Tibial nerve (tissue), 4 donors: ENCODE data around the gene DCUN1D2. TPM values are rescaled to one million over a fixed set of nuclear protein-coding genes. Genes with fewer than 3 reads are reported as not detected.

Experiments used
- DNase-seq, 2 donors: peaks; one replicate each; pipeline ENCODE4 v3.0.0-alpha.2; 2019; ENCODE audit warnings: low spot score in 2 of 2
- H3K27ac ChIP-seq, 4 donors: fragments of 200-600 bp; sonication (generic) in 3 of 4; one replicate each; pipeline ENCODE4 v1.5.1; 2017 to 2019; ENCODE audit warnings: mild to moderate bottlenecking in 1 of 4
- H3K27me3 ChIP-seq, 2 donors: fragments of 200-600 bp; sonication (generic) in 1 of 2; one replicate each; pipeline versions ENCODE4 v1.5.1 to v1.6.0; 2017 to 2019
- H3K36me3 ChIP-seq, 3 donors: fragments of 200-600 bp; sonication (generic); one replicate each; pipeline ENCODE4 v1.5.1; 2018 to 2019
- H3K4me1 ChIP-seq, 4 donors: fragments of 200-600 bp; sonication (generic) in 3 of 4; one replicate each; pipeline ENCODE4 v1.5.1; 2017 to 2019
- H3K4me3 ChIP-seq, 4 donors: fragments of 200-600 bp; sonication (generic) in 3 of 4; one replicate each; pipeline ENCODE4 v1.5.1; 2017 to 2019; ENCODE audit warnings: mild to moderate bottlenecking in 1 of 4, moderate library complexity in 1 of 4
- H3K9me3 ChIP-seq, 4 donors: fragments of 200-600 bp; sonication (generic) in 3 of 4; one replicate each; pipeline ENCODE4 v1.5.1; 2017 to 2019
- EP300 ChIP-seq, 2 donors: sonication (generic); formaldehyde crosslinking; IDR thresholded peaks; one replicate each; pipeline ENCODE4 v1.6.1; 2017; ENCODE audit warnings: antibody characterized with exemption in 2 of 2, mild to moderate bottlenecking in 1 of 2
- POLR2A ChIP-seq, 2 donors: fragments of 450-650 bp; IDR thresholded peaks; one replicate each; pipeline ENCODE4 v1.6.1; 2017; ENCODE audit warnings: antibody characterized with exemption in 2 of 2, mild to moderate bottlenecking in 2 of 2, moderate library complexity in 2 of 2
- WGBS, 2 donors: methylation state at CpG; one replicate each; pipeline ENCODE4 v1.1.5; 2018; 5-methylcytosine and 5-hydroxymethylcytosine counted together
- total RNA-seq, 4 donors: library from RNA; depleted of rRNA; stranded (reverse); fragments of >200 nt; gene quantifications; one replicate each; pipeline ENCODE4 v1.1.0, GENCODE V29; 2016
- TF ChIP-seq, protein P1 (sequence below), 5 experiments: fragments of 200-600 bp in 3 of 5; fragments of 450-650 bp in 2 of 5; sonication (generic) in 3 of 5; IDR thresholded peaks; one replicate each; pipeline ENCODE4 v1.5.1; 2016 to 2019; ENCODE audit warnings: antibody characterized with exemption in 5 of 5, mild to moderate bottlenecking in 3 of 5, moderate library complexity in 2 of 5

DCUN1D2 gene
- total RNA-seq, 4 donors from 2014 or later, result 16.3 to 28.0 (median 21.0) TPM

GRCh38 chr13:113417836-113418721 lies 72.4 kb downstream of the DCUN1D2 start:
- DNase-seq, result no peak
- Histone ChIP-seq H3K27me3 (peaks cover 0 to 20% of the 10 kb centered on the region in 2 donors), H3K9me3 (no peaks in the 10 kb centered on the region), H3K4me3 (no peak overlapping the region), H3K36me3 (no peaks in the 10 kb centered on the region), H3K4me1 (peaks cover 0 to 13% (median 0%) of the 10 kb centered on the region in 4 donors), H3K27ac (no peak overlapping the region)
- 62 to 73% methylated on average over 14 to 16 of the region's 16 CpGs for WGBS, 2 donors
- TF ChIP-seq, protein P1, sequence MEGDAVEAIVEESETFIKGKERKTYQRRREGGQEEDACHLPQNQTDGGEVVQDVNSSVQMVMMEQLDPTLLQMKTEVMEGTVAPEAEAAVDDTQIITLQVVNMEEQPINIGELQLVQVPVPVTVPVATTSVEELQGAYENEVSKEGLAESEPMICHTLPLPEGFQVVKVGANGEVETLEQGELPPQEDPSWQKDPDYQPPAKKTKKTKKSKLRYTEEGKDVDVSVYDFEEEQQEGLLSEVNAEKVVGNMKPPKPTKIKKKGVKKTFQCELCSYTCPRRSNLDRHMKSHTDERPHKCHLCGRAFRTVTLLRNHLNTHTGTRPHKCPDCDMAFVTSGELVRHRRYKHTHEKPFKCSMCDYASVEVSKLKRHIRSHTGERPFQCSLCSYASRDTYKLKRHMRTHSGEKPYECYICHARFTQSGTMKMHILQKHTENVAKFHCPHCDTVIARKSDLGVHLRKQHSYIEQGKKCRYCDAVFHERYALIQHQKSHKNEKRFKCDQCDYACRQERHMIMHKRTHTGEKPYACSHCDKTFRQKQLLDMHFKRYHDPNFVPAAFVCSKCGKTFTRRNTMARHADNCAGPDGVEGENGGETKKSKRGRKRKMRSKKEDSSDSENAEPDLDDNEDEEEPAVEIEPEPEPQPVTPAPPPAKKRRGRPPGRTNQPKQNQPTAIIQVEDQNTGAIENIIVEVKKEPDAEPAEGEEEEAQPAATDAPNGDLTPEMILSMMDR (IDR thresholded peaks at IDR 0.05), result no peak
- TF ChIP-seq POLR2A (IDR thresholded peaks at IDR 0.05) (no peak), EP300 (IDR thresholded peaks at IDR 0.05) (no peak)

DNA sequence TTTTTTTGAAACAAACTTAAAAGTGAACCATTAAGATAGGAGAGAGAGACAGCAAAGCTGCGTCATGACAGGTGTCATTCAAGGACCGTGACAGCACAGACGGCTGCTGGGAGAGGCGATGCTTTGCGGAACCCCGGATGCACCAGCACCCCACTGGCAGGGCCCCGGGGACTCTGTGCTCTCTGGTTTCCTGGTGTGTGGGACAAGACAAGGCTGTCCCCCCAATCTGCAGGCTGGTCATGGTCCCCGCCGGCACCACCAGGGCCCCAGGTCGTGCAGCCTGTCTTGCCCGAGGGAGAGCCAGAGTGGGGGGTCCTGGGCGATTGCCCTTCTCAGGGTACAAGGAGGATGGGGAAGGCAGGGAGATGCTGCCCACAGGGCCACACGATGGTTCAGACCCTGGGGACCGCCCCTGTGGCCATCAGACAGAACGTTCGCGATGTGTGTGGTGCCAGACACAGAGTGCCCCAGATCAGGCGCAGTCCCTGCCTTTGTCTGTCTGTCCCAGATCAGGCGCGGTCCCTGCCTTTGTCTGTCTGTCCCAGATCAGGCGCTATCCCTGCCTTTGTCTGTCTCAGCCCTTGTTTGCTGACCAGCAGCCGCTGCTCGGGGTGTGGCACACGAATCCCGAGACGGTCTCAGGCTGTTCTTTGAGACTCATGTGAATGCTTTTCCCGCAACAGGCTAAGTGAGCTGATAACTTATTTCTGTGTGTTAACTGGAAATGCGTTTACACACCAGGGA lies 73.3 kb downstream of the DCUN1D2 start:
- H3K4me1 ChIP-seq, result peaks cover 0 to 11% (median 0%) of the 10 kb centered on the region in 4 donors
- H3K36me3 ChIP-seq, result no peaks in the 10 kb centered on the region
- H3K27ac ChIP-seq, result no peak overlapping the region
- H3K9me3 ChIP-seq, result no peaks in the 10 kb centered on the region
- peaks cover 0 to 20% of the 10 kb centered on the region in 2 donors for H3K27me3 ChIP-seq
- H3K4me3 ChIP-seq, result no peak overlapping the region
- TF ChIP-seq EP300 (IDR thresholded peaks at IDR 0.05), result no peak
- TF ChIP-seq, protein P1 (IDR thresholded peaks at IDR 0.05), result no peak
- TF ChIP-seq POLR2A (IDR thresholded peaks at IDR 0.05), result no peak
- DNase-seq, result no peak
- 70 to 80% methylated on average over 28 of the region's 28 CpGs for WGBS, 2 donors

- WGBS, 2 donors, result 73 to 85% methylated on average over 8 of the region's 8 CpGs
Observed at GRCh38 chr13:113415825-113416224, 74.7 kb downstream of the DCUN1D2 start.

DNA sequence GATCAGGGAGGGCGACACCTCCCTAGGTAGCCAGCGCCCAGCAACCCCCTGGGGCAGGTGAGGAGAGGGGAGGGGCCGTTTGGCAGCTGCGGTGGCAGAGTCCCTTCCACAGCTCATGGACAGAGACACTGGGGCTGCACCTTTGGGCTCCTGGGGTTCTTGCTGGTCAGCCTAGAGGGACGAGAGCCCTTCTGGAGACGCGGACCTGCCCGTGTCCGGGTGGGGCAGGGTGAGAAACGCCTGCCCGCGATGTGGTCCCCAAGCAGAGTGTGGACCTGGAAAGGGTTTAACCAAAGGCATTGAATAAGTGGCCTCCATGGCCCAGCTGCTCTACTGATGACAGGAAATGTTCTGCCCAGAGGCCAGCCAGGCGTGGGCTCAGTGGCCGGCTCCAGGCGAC lies 75.5 kb downstream of the DCUN1D2 start:
- H3K27me3 ChIP-seq, result peaks cover 0 to 20% of the 10 kb centered on the region in 2 donors
- peak overlapping the region in 1 of 4 donors; percentile 59 for H3K27ac ChIP-seq

More at GRCh38 chr13:113415825-113416224, 74.7 kb downstream of the DCUN1D2 start:
- DNase-seq, result no peak
- Histone ChIP-seq H3K4me3 (no peak overlapping the region), H3K4me1 (peaks cover 0 to under 1% (median 0%) of the 10 kb centered on the region in 4 donors), H3K9me3 (no peaks in the 10 kb centered on the region), H3K27me3 (peaks cover 0 to 20% of the 10 kb centered on the region in 2 donors), H3K27ac (no peak overlapping the region), H3K36me3 (no peaks in the 10 kb centered on the region)
- no peak for TF ChIP-seq EP300 (IDR thresholded peaks at IDR 0.05)

DNA sequence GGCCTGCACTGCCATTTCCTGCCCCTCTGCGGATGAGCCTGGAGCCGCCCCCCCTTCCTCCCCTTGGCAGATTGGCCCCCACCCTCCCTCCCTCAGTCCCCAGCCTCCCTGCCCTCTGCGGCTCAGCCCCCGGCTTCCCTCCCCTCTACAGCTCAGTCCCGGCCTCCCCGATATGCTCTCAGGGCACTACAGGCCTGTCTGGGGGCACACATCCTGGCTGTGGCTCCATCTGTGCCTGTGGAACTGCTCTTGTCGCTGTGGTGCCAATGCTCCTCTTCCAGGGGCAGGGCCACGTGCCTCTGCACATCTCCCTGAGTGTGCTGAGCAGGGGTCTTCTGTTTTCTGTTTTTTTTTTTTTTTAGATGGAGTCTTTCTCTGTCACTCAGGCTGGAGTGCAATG lies 76.2 kb downstream of the DCUN1D2 start:
- H3K9me3 ChIP-seq, result no peaks in the 10 kb centered on the region
- H3K4me3 ChIP-seq, result no peak overlapping the region
- peak overlapping the region in 3 of 4 donors; percentile 30 to 69 (median 46) for H3K27ac ChIP-seq
- H3K27me3 ChIP-seq, result peaks cover 0 to 20% of the 10 kb centered on the region in 2 donors
- no peaks in the 10 kb centered on the region for H3K36me3 ChIP-seq
- TF ChIP-seq EP300 (IDR thresholded peaks at IDR 0.05), result no peak
- H3K4me1 ChIP-seq, result peaks cover 0 to 10% (median 0%) of the 10 kb centered on the region in 4 donors
- WGBS, 2 donors, result 73 to 90% methylated on average over 8 of the region's 8 CpGs
- DNase-seq, result no peak

More for the DNA sequence above, 75.5 kb downstream of the DCUN1D2 start:
- TF ChIP-seq EP300 (IDR thresholded peaks at IDR 0.05), result no peak
- TF ChIP-seq POLR2A (IDR thresholded peaks at IDR 0.05), result no peak
- TF ChIP-seq, protein P1 (IDR thresholded peaks at IDR 0.05), result no peak
- no peak for DNase-seq
- Histone ChIP-seq H3K4me3 (no peak overlapping the region), H3K9me3 (no peaks in the 10 kb centered on the region), H3K36me3 (no peaks in the 10 kb centered on the region), H3K4me1 (peaks cover 0 to 9% (median 0%) of the 10 kb centered on the region in 4 donors)
- 90 to 91% methylated on average over 15 of the region's 15 CpGs for WGBS, 2 donors
